HepG2 (cell line): ENCODE measurements around the gene ZKSCAN1. TPM values are rescaled to one million over a fixed set of nuclear protein-coding genes. Genes with fewer than 3 reads are reported as not detected.

Experiments
- CBFB ChIP-seq: sonication (generic); formaldehyde crosslinking; IDR thresholded peaks from 2 replicates; pipeline ENCODE4 v1.4.0; 2020; ENCODE audit warnings: missing genetic modification reagents
- DMTF1 ChIP-seq: sonication (generic); formaldehyde crosslinking; IDR thresholded peaks from 2 replicates; pipeline ENCODE4 v1.4.0; 2020; ENCODE audit warnings: mild to moderate bottlenecking, missing genetic modification reagents
- HINFP ChIP-seq: sonication (generic); formaldehyde crosslinking; IDR thresholded peaks from 2 replicates; pipeline ENCODE4 v1.4.0; 2020; ENCODE audit warnings: low read depth, mild to moderate bottlenecking, missing genetic modification reagents
- KLF12 ChIP-seq: sonication (generic); formaldehyde crosslinking; IDR thresholded peaks from 2 replicates; pipeline ENCODE4 v1.4.0; 2020; ENCODE audit warnings: missing genetic modification reagents, borderline replicate concordance
- MYPOP ChIP-seq: sonication (generic); formaldehyde crosslinking; IDR thresholded peaks from 2 replicates; pipeline ENCODE4 v1.8.1; 2023; ENCODE audit warnings: mild to moderate bottlenecking, moderate library complexity, missing genetic modification reagents
- NFIB ChIP-seq: sonication (generic); formaldehyde crosslinking; IDR thresholded peaks from 2 replicates; pipeline ENCODE4 v1.9.0; 2021; ENCODE audit warnings: missing genetic modification reagents, mild to moderate bottlenecking, borderline replicate concordance
- NR2F1 ChIP-seq, 2 experiments: fragments of 450-650 bp in 1 of 2; formaldehyde crosslinking in 1 of 2; IDR thresholded peaks; 2 replicates each; pipeline versions ENCODE4 v1.5.0 to v1.6.1; 2016 to 2020; ENCODE audit warnings: mild to moderate bottlenecking in 1 of 2, missing compliant biosample characterization in 1 of 2, missing genetic modification reagents in 1 of 2, moderate library complexity in 1 of 2
- SSRP1 ChIP-seq: IDR thresholded peaks from 2 replicates; pipeline ENCODE4 v1.6.1; 2016; ENCODE audit warnings: control low read depth
- TCF12 ChIP-seq, 2 experiments: fragments of 450-650 bp in 1 of 2; sonication (generic) in 1 of 2; formaldehyde crosslinking in 1 of 2; IDR thresholded peaks; 2 replicates each; pipeline versions ENCODE4 v1.6.1 to v1.8.0; 2017 to 2022; ENCODE audit warnings: antibody characterized with exemption in 1 of 2, mild to moderate bottlenecking in 1 of 2, missing genetic modification reagents in 1 of 2, moderate library complexity in 1 of 2
- TFE3 ChIP-seq: IDR thresholded peaks from 2 replicates; pipeline ENCODE4 v1.6.1; 2016
- YEATS2 ChIP-seq: sonication (generic); formaldehyde crosslinking; IDR thresholded peaks from 2 replicates; pipeline ENCODE4 v1.4.0; 2020; ENCODE audit warnings: missing genetic modification reagents, borderline replicate concordance
- ZBTB44 ChIP-seq: sonication (generic); formaldehyde crosslinking; IDR thresholded peaks from 2 replicates; pipeline ENCODE4 v1.4.0; 2020; ENCODE audit warnings: missing genetic modification reagents
- ZNF205 ChIP-seq: IDR thresholded peaks from 2 replicates; pipeline ENCODE4 v1.6.1; 2018; ENCODE audit warnings: missing biosample characterization, missing genetic modification reagents
- ZNF335 ChIP-seq: sonication (generic); formaldehyde crosslinking; IDR thresholded peaks from 2 replicates; pipeline ENCODE4 v1.4.0; 2020; ENCODE audit warnings: missing genetic modification reagents
- ZNF33A ChIP-seq: sonication (generic); formaldehyde crosslinking; IDR thresholded peaks from 2 replicates; pipeline ENCODE4 v1.5.1; 2020; ENCODE audit warnings: missing genetic modification reagents, mild to moderate bottlenecking, moderate library complexity, borderline replicate concordance
- ZNF784 ChIP-seq: sonication (generic); formaldehyde crosslinking; IDR thresholded peaks from 2 replicates; pipeline ENCODE4 v1.5.1; 2020; ENCODE audit warnings: missing genetic modification reagents, mild to moderate bottlenecking, borderline replicate concordance
- polyA plus RNA-seq, 8 experiments: library from polyadenylated mRNA; depleted of rRNA in 3 of 8; stranded (reverse) in 7 of 8; unstranded in 1 of 8; fragments of >200 nt; fragmentation: Illumina TruSeq in 4 of 8; extraction: Trizol in 4 of 8; gene quantifications; 2 replicates each; pipeline versions ENCODE4 v1.2.1 to v1.2.3, GENCODE V29; 2011 to 2016; ENCODE audit warnings: low read depth in 4 of 8, missing spikeins in 1 of 8, mixed read lengths in 1 of 8; ENCODE audit not compliant: insufficient read depth in 1 of 8
- total RNA-seq, 5 experiments: library from RNA; depleted of rRNA; stranded (reverse); fragments of >200 nt; fragmentation: Illumina TruSeq; extraction: Trizol; gene quantifications; 2 replicates each; pipeline ENCODE4 v1.2.3, GENCODE V29; 2016; ENCODE audit warnings: low read depth in 1 of 5

Gene ZKSCAN1
- total and polyA plus RNA-seq, 2 of the 13 experiments (the other 11 are each of a cell fraction or from before 2014, with no cell fraction given): 46.4 to 60.6 TPM

GRCh38 chr7:100049441-100050291, 34.3 kb downstream of the ZKSCAN1 start, which contains the start of gene ZSCAN21 (continued):
- TF ChIP-seq HINFP (CRISPR knock-in tag): no peak
- TF ChIP-seq TFE3: peak; percentile 44; the same call in 1 of the 2 replicates
- 0 out of 2 replicates have a peak, but pooled peaks have one; percentile 17 for TF ChIP-seq MYPOP (CRISPR knock-in tag)
- TF ChIP-seq NR2F1 (CRISPR knock-in tag; IDR thresholded peaks at IDR 0.05): no peak
- TF ChIP-seq SSRP1 (CRISPR knock-in tag): 0 out of 2 replicates have a peak, but pooled peaks have one; percentile 2
- TF ChIP-seq ZNF33A (CRISPR knock-in tag): peak; percentile 71; the same call in 1 of the 2 replicates
- 0 out of 2 replicates have a peak, but pooled peaks have one; percentile 47 for TF ChIP-seq ZNF335 (CRISPR knock-in tag)
- TF ChIP-seq TCF12 (IDR thresholded peaks at IDR 0.05): no peak
- no peak for TF ChIP-seq TCF12 (CRISPR knock-in tag; IDR thresholded peaks at IDR 0.05)
- TF ChIP-seq ZBTB44 (CRISPR knock-in tag): no peak
- TF ChIP-seq YEATS2 (CRISPR knock-in tag): peak; percentile 72; the same call in 1 of the 2 replicates
- TF ChIP-seq DMTF1 (CRISPR knock-in tag): no peak
- no peak for TF ChIP-seq ZNF784 (CRISPR knock-in tag)
- TF ChIP-seq KLF12 (CRISPR knock-in tag): peak; percentile 76; the same call in 1 of the 2 replicates
- 0 out of 2 replicates have a peak, but pooled peaks have one; percentile 39 for TF ChIP-seq CBFB
- TF ChIP-seq NFIB (CRISPR knock-in tag): 0 out of 2 replicates have a peak, but pooled peaks have one; percentile 19
- peak; percentile 76; the same call in 1 of the 2 replicates for TF ChIP-seq ZNF205
